SK-N-SH treated with all-trans-retinoic acid at 6 μM for 48 hours (cell line): Measurements from ENCODE around the gene SPSB2.

Source experiments
- ATAC-seq: fragments of 200-7000 bp; cut with Tn5 transposase; 3 replicates; pipeline ENCODE4 v1.9.1; 2020; ENCODE audit warnings: mild to moderate bottlenecking, moderate library complexity
- ARNTL ChIP-seq: fragments of 450-650 bp; formaldehyde crosslinking; IDR thresholded peaks from 2 replicates; pipeline ENCODE4 v1.5.0; 2020; ENCODE audit warnings: low read depth, mild to moderate bottlenecking, moderate library complexity, borderline replicate concordance
- BACH2 ChIP-seq: fragments of 250-450 bp; sonication (Bioruptor Pico); IDR thresholded peaks from 2 replicates; pipeline ENCODE4 v1.9.0; 2021; ENCODE audit warnings: mild to moderate bottlenecking, borderline replicate concordance
- CREB5 ChIP-seq: fragments of 250-450 bp; sonication (Bioruptor Pico); IDR thresholded peaks from 2 replicates; pipeline ENCODE4 v1.5.1; 2020; ENCODE audit warnings: low read depth, mild to moderate bottlenecking, moderate library complexity
- CSDC2 ChIP-seq: fragments of 250-450 bp; sonication (Bioruptor Pico); IDR thresholded peaks from 2 replicates; pipeline ENCODE4 v1.5.0; 2020; ENCODE audit warnings: mild to moderate bottlenecking, moderate library complexity
- ESRRG ChIP-seq: fragments of 250-450 bp; sonication (Bioruptor Pico); IDR thresholded peaks from 2 replicates; pipeline ENCODE4 v1.6.1; 2021; ENCODE audit warnings: mild to moderate bottlenecking
- GLIS3 ChIP-seq: fragments of 250-450 bp; sonication (Bioruptor Pico); IDR thresholded peaks from 2 replicates; pipeline ENCODE4 v1.5.0; 2020; ENCODE audit warnings: mild to moderate bottlenecking, moderate library complexity
- ISL1 ChIP-seq: fragments of 250-450 bp; sonication (Bioruptor Pico); IDR thresholded peaks from 2 replicates; pipeline ENCODE4 v2.1.2; 2022; ENCODE audit warnings: mild to moderate bottlenecking, moderate library complexity
- OSR1 ChIP-seq: fragments of 250-450 bp; sonication (Bioruptor Pico); IDR thresholded peaks from 2 replicates; pipeline ENCODE4 v1.8.0; 2022; ENCODE audit warnings: moderate library complexity, mild to moderate bottlenecking, inconsistent platforms
- PATZ1 ChIP-seq: fragments of 250-450 bp; sonication (Bioruptor Pico); IDR thresholded peaks from 2 replicates; pipeline ENCODE4 v1.8.0; 2020; ENCODE audit warnings: mild to moderate bottlenecking, moderate library complexity, borderline replicate concordance
- POU6F1 ChIP-seq: fragments of 250-450 bp; sonication (Bioruptor Pico); IDR thresholded peaks from 2 replicates; pipeline ENCODE4 v1.8.0; 2021; ENCODE audit warnings: low read depth, mild to moderate bottlenecking, moderate library complexity, borderline replicate concordance
- RARB ChIP-seq: fragments of 250-450 bp; sonication (Bioruptor Pico); IDR thresholded peaks from 2 replicates; pipeline ENCODE4 v1.8.0; 2021; ENCODE audit warnings: mild to moderate bottlenecking, moderate library complexity
- SNAI2 ChIP-seq: fragments of 250-450 bp; sonication (Bioruptor Pico); IDR thresholded peaks from 2 replicates; pipeline ENCODE4 v1.5.0; 2020; ENCODE audit warnings: mild to moderate bottlenecking, moderate library complexity
- TCF4 ChIP-seq: fragments of 250-450 bp; sonication (Bioruptor Pico); IDR thresholded peaks from 2 replicates; pipeline ENCODE4 v1.8.0; 2021; ENCODE audit warnings: mild to moderate bottlenecking, moderate library complexity, borderline replicate concordance
- TOX ChIP-seq: fragments of 250-450 bp; sonication (Bioruptor Pico); IDR thresholded peaks from 2 replicates; pipeline ENCODE4 v1.8.0; 2021; ENCODE audit warnings: mild to moderate bottlenecking, moderate library complexity, borderline replicate concordance
- TSHZ2 ChIP-seq: fragments of 250-450 bp; sonication (Bioruptor Pico); IDR thresholded peaks from 2 replicates; pipeline ENCODE4 v1.5.0; 2020; ENCODE audit warnings: mild to moderate bottlenecking, moderate library complexity
- ZC3H10 ChIP-seq: fragments of 250-450 bp; sonication (Bioruptor Pico); IDR thresholded peaks from 2 replicates; pipeline ENCODE4 v1.5.1; 2021; ENCODE audit warnings: mild to moderate bottlenecking, moderate library complexity
- ZFP3 ChIP-seq: fragments of 250-450 bp; sonication (Bioruptor Pico); IDR thresholded peaks from 2 replicates; pipeline ENCODE4 v1.5.0; 2020; ENCODE audit warnings: mild to moderate bottlenecking, moderate library complexity
- ZFP30 ChIP-seq: fragments of 450-650 bp; formaldehyde crosslinking; IDR thresholded peaks from 2 replicates; pipeline ENCODE4 v1.5.0; 2022; ENCODE audit warnings: mild to moderate bottlenecking, moderate library complexity
- ZNF565 ChIP-seq: fragments of 450-650 bp; formaldehyde crosslinking; conservative IDR thresholded peaks from 2 replicates; pipeline ENCODE4 v1.5.0; 2020; ENCODE audit warnings: low read depth, mild to moderate bottlenecking, moderate library complexity
- ZNF70 ChIP-seq: fragments of 450-650 bp; formaldehyde crosslinking; IDR thresholded peaks from 2 replicates; pipeline ENCODE4 v1.5.0; 2020; ENCODE audit warnings: mild to moderate bottlenecking, moderate library complexity
- ZNF8 ChIP-seq: fragments of 450-650 bp; formaldehyde crosslinking; IDR thresholded peaks from 2 replicates; pipeline ENCODE4 v1.5.0; 2020; ENCODE audit warnings: mild to moderate bottlenecking, moderate library complexity

Gene SPSB2

GRCh38 chr12:6915789-6916285 is 42.7 kb upstream of the SPSB2 start:
- TF ChIP-seq ZC3H10 (CRISPR knock-in tag) (no peak), ZNF565 (no peak), POU6F1 (CRISPR knock-in tag) (no peak), BACH2 (CRISPR knock-in tag) (no peak), GLIS3 (no peak), ZNF8 (CRISPR knock-in tag) (no peak)
- ATAC-seq: no peak

GRCh38 chr12:6914947-6915788 is 42.1 kb upstream of the SPSB2 start:
- no peak for TF ChIP-seq SNAI2 (CRISPR knock-in tag)
- TF ChIP-seq ISL1: no peak
- TF ChIP-seq CSDC2 (CRISPR knock-in tag): no peak
- no peak for TF ChIP-seq ZNF565
- no peak for TF ChIP-seq ARNTL (CRISPR knock-in tag)
- TF ChIP-seq TCF4 (CRISPR knock-in tag): no peak
- no peak for TF ChIP-seq ZNF8 (CRISPR knock-in tag)
- no peak for TF ChIP-seq TOX (CRISPR knock-in tag)
- no peak for TF ChIP-seq POU6F1 (CRISPR knock-in tag)
- TF ChIP-seq CREB5 (CRISPR knock-in tag): no peak
- TF ChIP-seq TSHZ2: no peak
- TF ChIP-seq GLIS3: no peak
- TF ChIP-seq OSR1 (CRISPR knock-in tag): no peak
- no peak for TF ChIP-seq ZFP30 (CRISPR knock-in tag)
- TF ChIP-seq RARB (CRISPR knock-in tag): no peak
- TF ChIP-seq BACH2 (CRISPR knock-in tag): no peak
- no peak for TF ChIP-seq PATZ1 (CRISPR knock-in tag)
- no peak for TF ChIP-seq ZFP3 (CRISPR knock-in tag)
- peak; percentile 44 for ATAC-seq

GRCh38 chr12:6914246-6914946 is 41.3 kb upstream of the SPSB2 start, which contains the start of gene ENO2:
Gene ENO2 (plus strand): TSS chr12:6914580. CDS start chr12:6915833, 1,253 bp downstream.
- peak; percentile 91 for ATAC-seq
- TF ChIP-seq ARNTL (CRISPR knock-in tag) (no peak), TCF4 (CRISPR knock-in tag) (no peak), ESRRG (CRISPR knock-in tag) (no peak), BACH2 (CRISPR knock-in tag) (no peak), RARB (CRISPR knock-in tag) (no peak), ZNF8 (CRISPR knock-in tag) (no peak), ZNF70 (CRISPR knock-in tag) (no peak), ISL1 (no peak), TOX (CRISPR knock-in tag) (no peak)
- TF ChIP-seq, all 23 proteins: peak for 0
